A549 (cell line): ENCODE data around the gene GPR160. TPM values are rescaled to one million over a fixed set of nuclear protein-coding genes. Genes with fewer than 3 reads are reported as not detected.

Source experiments
- ATAC-seq, 2 experiments: fragments of 200-7000 bp in 1 of 2; fragments of >200 bp in 1 of 2; cut with Nextera tagmentation in 1 of 2; cut with Tn5 transposase in 1 of 2; 3 replicates each; pipeline versions ENCODE4 v1.8.0 to v1.9.1; 2018 to 2020; ENCODE audit warnings: mild to moderate bottlenecking in 1 of 2, moderate library complexity in 1 of 2
- CTCF ChIA-PET: fragments of 300-600 bp; sonication (Branson Sonifier 250); formaldehyde crosslinking; extraction: SDS; loops from one replicate; lab custom pipeline; 2021; ENCODE audit warnings: antibody characterized with exemption, inconsistent platforms; lab: Yijun Ruan, JAX
- POLR2A ChIA-PET: fragments of 350-600 bp; formaldehyde crosslinking; extraction: SDS; loops from one replicate; lab custom pipeline; 2021; ENCODE audit warnings: antibody characterized with exemption, inconsistent platforms; lab: Yijun Ruan, JAX
- DNase-seq, 2 experiments: peaks; one replicate each; pipeline versions ENCODE4 v3.0.0 to v3.0.0-alpha.2; 2011 to 2016; ENCODE audit warnings: low read depth in 1 of 2, low spot score in 1 of 2
- FAIRE-seq: peaks from 2 replicates; lab custom pipeline; 2011; peaks lifted over from hg19 to GRCh38; lab: Jason Lieb, UNC
- H3K27ac ChIP-seq, 2 experiments: fragments of >200 bp; sonication (Bioruptor Twin); formaldehyde crosslinking; 3 replicates each; pipeline ENCODE4 v1.5.1; 2016 to 2017
- H3K4me1 ChIP-seq: fragments of >200 bp; sonication (Bioruptor Twin); formaldehyde crosslinking; 3 replicates; pipeline ENCODE4 v1.6.1; 2016
- H3K4me2 ChIP-seq: fragments of >200 bp; sonication (Bioruptor Twin); formaldehyde crosslinking; 3 replicates; pipeline ENCODE4 v1.6.1; 2016
- H3K4me3 ChIP-seq: fragments of >200 bp; sonication (Bioruptor Twin); formaldehyde crosslinking; 3 replicates; pipeline ENCODE4 v1.5.1; 2016
- H3K9me3 ChIP-seq: fragments of >200 bp; sonication (Bioruptor Twin); formaldehyde crosslinking; 3 replicates; pipeline ENCODE4 v1.6.1; 2016
- BHLHE40 ChIP-seq: IDR thresholded peaks from 2 replicates; pipeline ENCODE4 v1.6.1; 2012; ENCODE audit warnings: low read depth, low read length, inconsistent platforms
- CBX2 ChIP-seq: fragments of 200-600 bp; sonication (generic); IDR thresholded peaks from 2 replicates; pipeline ENCODE4 v1.6.1; 2016; ENCODE audit warnings: low read depth, mild to moderate bottlenecking, borderline replicate concordance
- CBX8 ChIP-seq: fragments of 200-600 bp; sonication (generic); IDR thresholded peaks from 2 replicates; pipeline ENCODE4 v1.6.1; 2016
- CHD2 ChIP-seq: fragments of 150-350 bp; IDR thresholded peaks from 2 replicates; pipeline ENCODE4 v1.6.1; 2014; ENCODE audit warnings: low read length; ENCODE audit not compliant: partially characterized antibody
- EHMT2 ChIP-seq: fragments of 200-600 bp; sonication (generic); IDR thresholded peaks from 2 replicates; pipeline ENCODE4 v1.6.1; 2016; ENCODE audit warnings: antibody characterized with exemption, low read depth, mild to moderate bottlenecking, moderate library complexity
- ELK1 ChIP-seq: fragments of 150-350 bp; IDR thresholded peaks from 2 replicates; pipeline ENCODE4 v1.6.1; 2014; ENCODE audit warnings: low read depth, mild to moderate bottlenecking, low read length
- FOSB ChIP-seq: fragments of 250-450 bp; sonication (Bioruptor Pico); IDR thresholded peaks from 2 replicates; pipeline ENCODE4 v1.5.0; 2020; ENCODE audit warnings: mild to moderate bottlenecking, moderate library complexity
- GATA3 ChIP-seq: IDR thresholded peaks from 2 replicates; pipeline ENCODE4 v1.6.1; 2012; ENCODE audit warnings: borderline replicate concordance
- HEYL ChIP-seq: fragments of 250-450 bp; sonication (Bioruptor Pico); IDR thresholded peaks from 2 replicates; pipeline ENCODE4 v1.8.0; 2021; ENCODE audit warnings: mild to moderate bottlenecking, moderate library complexity
- HOXB13 ChIP-seq: fragments of 250-450 bp; sonication (Bioruptor Pico); IDR thresholded peaks from 2 replicates; pipeline ENCODE4 v1.5.0; 2020; ENCODE audit warnings: low read depth, mild to moderate bottlenecking, moderate library complexity
- HOXB5 ChIP-seq: fragments of 250-450 bp; sonication (Bioruptor Pico); IDR thresholded peaks from 2 replicates; pipeline ENCODE4 v1.5.0; 2020; ENCODE audit warnings: mild to moderate bottlenecking, moderate library complexity
- JUN ChIP-seq, 2 experiments: fragments of >200 bp; sonication (Bioruptor Twin); formaldehyde crosslinking; IDR thresholded peaks; 2 replicates in 1 of 2; 3 replicates in 1 of 2; pipeline ENCODE4 v1.6.1; 2016 to 2017
- JUNB ChIP-seq: fragments of >200 bp; sonication (Bioruptor Twin); formaldehyde crosslinking; IDR thresholded peaks from 2 replicates; pipeline ENCODE4 v1.6.1; 2016
- KDM1A ChIP-seq: fragments of 200-600 bp; sonication (generic); IDR thresholded peaks from 2 replicates; pipeline ENCODE4 v1.6.1; 2016; ENCODE audit warnings: low read depth, mild to moderate bottlenecking
- MAX ChIP-seq: IDR thresholded peaks from 2 replicates; pipeline ENCODE4 v1.6.1; 2012
- PHF8 ChIP-seq: fragments of 200-600 bp; sonication (generic); IDR thresholded peaks from 2 replicates; pipeline ENCODE4 v1.6.1; 2016; ENCODE audit warnings: low read depth, mild to moderate bottlenecking, antibody characterized with exemption, moderate library complexity, borderline replicate concordance
- POLR2AphosphoS2 ChIP-seq: conservative IDR thresholded peaks from 2 replicates; pipeline ENCODE4 v1.6.1; 2012; ENCODE audit warnings: low read length, improper control_type of control experiment, inconsistent platforms
- RAD21 ChIP-seq, 2 experiments: fragments of >200 bp in 1 of 2; sonication (Bioruptor Twin) in 1 of 2; formaldehyde crosslinking in 1 of 2; IDR thresholded peaks in 1 of 2; conservative IDR thresholded peaks in 1 of 2; 2 replicates in 1 of 2; 3 replicates in 1 of 2; pipeline ENCODE4 v1.6.1; 2012 to 2018; ENCODE audit warnings: inconsistent platforms in 1 of 2
- RCOR1 ChIP-seq: fragments of 150-350 bp; IDR thresholded peaks from 2 replicates; pipeline ENCODE4 v1.6.1; 2014; ENCODE audit warnings: antibody characterized with exemption, low read length, low read depth
- REST ChIP-seq: fragments of 200-600 bp; sonication (generic); IDR thresholded peaks from 2 replicates; pipeline ENCODE4 v1.6.1; 2016; ENCODE audit warnings: antibody characterized with exemption, mild to moderate bottlenecking, moderate library complexity
- RFX5 ChIP-seq: fragments of 450-650 bp; IDR thresholded peaks from 2 replicates; pipeline ENCODE4 v1.7.1; 2014; ENCODE audit warnings: antibody characterized with exemption, mild to moderate bottlenecking, moderate library complexity
- SREBF2 ChIP-seq: fragments of 450-650 bp; IDR thresholded peaks from 2 replicates; pipeline ENCODE4 v1.6.1; 2014; ENCODE audit warnings: mild to moderate bottlenecking, moderate library complexity
- TFCP2L1 ChIP-seq: fragments of 250-450 bp; sonication (Bioruptor Pico); IDR thresholded peaks from 2 replicates; pipeline ENCODE4 v1.5.0; 2021; ENCODE audit warnings: mild to moderate bottlenecking
- USF2 ChIP-seq: fragments of 450-650 bp; IDR thresholded peaks from 2 replicates; pipeline ENCODE4 v1.6.1; 2014; ENCODE audit warnings: antibody characterized with exemption
- ZFP36 ChIP-seq: fragments of 450-650 bp; IDR thresholded peaks from 2 replicates; pipeline ENCODE4 v1.6.1; 2014; ENCODE audit warnings: borderline replicate concordance; ENCODE audit not compliant: partially characterized antibody
- ZNF302 ChIP-seq: fragments of 250-450 bp; sonication (Bioruptor Pico); IDR thresholded peaks from 2 replicates; pipeline ENCODE4 v1.9.0; 2021; ENCODE audit warnings: inconsistent platforms, mild to moderate bottlenecking, moderate library complexity
- WGBS: methylation state at CpG from one replicate; pipeline ENCODE4 v1.1.6; 2017; ENCODE audit errors: missing lambda C conversion rate; 5-methylcytosine and 5-hydroxymethylcytosine counted together
- polyA plus RNA-seq, 4 experiments: library from polyadenylated mRNA; depleted of rRNA in 3 of 4; stranded (reverse); fragments of >200 nt; fragmentation: RNase III in 1 of 4; extraction: RNeasy Plus Mini Kit Qiagen cat#74134 plus additional on column Dnase treatment in 1 of 4; gene quantifications; 2 replicates in 3 of 4; 3 replicates in 1 of 4; pipeline ENCODE4 v1.2.3, GENCODE V29; 2011 to 2017

Gene GPR160
- polyA plus RNA-seq, 2 of the 4 experiments (the other 2 are of a cell fraction) = 2.0 to 6.3 TPM

- DNase-seq = no peak
- no peak overlapping the region for H3K27ac ChIP-seq
- no peak for FAIRE-seq
- WGBS = 80% methylated on average over 3 of the region's 3 CpGs
- ATAC-seq = no peak
- ChIA-PET POLR2A (no interaction called here), CTCF (no interaction called here)
- H3K4me3 ChIP-seq = no peak overlapping the region
- no peak for TF ChIP-seq HOXB5 (CRISPR knock-in tag)
- no peak for TF ChIP-seq TFCP2L1 (CRISPR knock-in tag)
- no peak for TF ChIP-seq POLR2AphosphoS2
- no peak for TF ChIP-seq PHF8
- TF ChIP-seq CHD2 = no peak
- no peak for TF ChIP-seq MAX
- TF ChIP-seq KDM1A = no peak
- no peak for TF ChIP-seq CBX2
- TF ChIP-seq JUNB = no peak
- TF ChIP-seq EHMT2 = no peak
- no peak for TF ChIP-seq RFX5
- TF ChIP-seq FOSB (CRISPR knock-in tag) = no peak
- TF ChIP-seq RAD21 (conservative IDR thresholded peaks at IDR 0.05 in 1 of 2, IDR thresholded peaks at IDR 0.05 in 1 of 2) = no peak
- no peaks in the 10 kb centered on the region for H3K9me3 ChIP-seq
- 0 out of 3 replicates have a peak, but pooled peaks cover 3% of the 10 kb centered on the region for H3K4me1 ChIP-seq
- H3K4me2 ChIP-seq = no peak overlapping the region
These were observed 45.6 kb upstream of the GPR160 start for GRCh38 chr3:169992156-169992555.

GRCh38 chr3:169992781-169993180 lies 45.0 kb upstream of the GPR160 start:
- CTCF ChIA-PET = no interaction called here
- H3K27ac ChIP-seq = no peak overlapping the region
- TF ChIP-seq BHLHE40 (no peak), HOXB13 (CRISPR knock-in tag) (no peak), ELK1 (no peak), HEYL (CRISPR knock-in tag) (no peak), RCOR1 (no peak), PHF8 (no peak), CBX8 (no peak), GATA3 (no peak), JUNB (no peak), SREBF2 (no peak), USF2 (no peak), JUN (IDR thresholded peaks at IDR 0.05) (no peak), CHD2 (no peak), ZNF302 (no peak), REST (no peak), HOXB5 (CRISPR knock-in tag) (no peak), ZFP36 (no peak)
- TF ChIP-seq, all 56 proteins: peak for 0
- POLR2A ChIA-PET = no interaction called here
- H3K4me1 ChIP-seq = 0 out of 3 replicates have a peak, but pooled peaks cover 3% of the 10 kb centered on the region
- WGBS = 88% methylated on average over 5 of the region's 5 CpGs
- no peak overlapping the region for H3K4me2 ChIP-seq
- FAIRE-seq = no peak
- no peaks in the 10 kb centered on the region for H3K9me3 ChIP-seq
- no peak overlapping the region for H3K4me3 ChIP-seq
- no peak for ATAC-seq
- no peak for DNase-seq
